Endothelial cell of umbilical vein (primary cell): Measurements from ENCODE around the gene GORASP1.
A peak's percentile ranks its signal among the peaks of the same experiment; 100 is the strongest.

Experiments
- CTCF ChIP-seq, 2 donors: IDR thresholded peaks; 1 replicate in 1 of 2; 2 replicates in 1 of 2; pipeline ENCODE4 v1.5.1; 2011; ENCODE audit warnings: low read length in 2 of 2, mild to moderate bottlenecking in 2 of 2, moderate library complexity in 2 of 2, control low read depth in 1 of 2, inconsistent platforms in 1 of 2, low read depth in 1 of 2; ENCODE audit not compliant: insufficient read depth in 1 of 2; ENCODE audit errors: extremely low read depth in 1 of 2
- EZH2 ChIP-seq: IDR thresholded peaks from 2 replicates; pipeline ENCODE4 v1.6.1; 2012; ENCODE audit warnings: borderline replicate concordance, low read depth, mild to moderate bottlenecking, moderate library complexity, low read length, inconsistent platforms; ENCODE audit not compliant: severe bottlenecking
- FOS ChIP-seq: IDR thresholded peaks from 2 replicates; pipeline ENCODE4 v1.6.1; 2011; ENCODE audit warnings: mild to moderate bottlenecking, low read length, moderate library complexity, borderline replicate concordance; ENCODE audit not compliant: insufficient read depth
- GATA2 ChIP-seq: IDR thresholded peaks from 2 replicates; pipeline ENCODE4 v1.7.0; 2011; ENCODE audit warnings: low read depth, mild to moderate bottlenecking, moderate library complexity, mixed read lengths, low read length; ENCODE audit not compliant: insufficient read length, insufficient read depth
- JUN ChIP-seq: IDR thresholded peaks from 2 replicates; pipeline ENCODE4 v1.6.1; 2011; ENCODE audit warnings: borderline replicate concordance, low read depth; ENCODE audit not compliant: insufficient read length, insufficient read depth
- MAX ChIP-seq: IDR thresholded peaks from 2 replicates; pipeline ENCODE4 v1.6.1; 2011; ENCODE audit not compliant: insufficient read depth, insufficient read length
- MYC ChIP-seq: IDR thresholded peaks from one replicate; pipeline ENCODE4 v1.6.1; 2011; ENCODE audit warnings: mild to moderate bottlenecking, low read depth, low read length
- POLR2A ChIP-seq: IDR thresholded peaks from 2 replicates; pipeline ENCODE4 v1.6.1; 2012; ENCODE audit warnings: low read depth, mild to moderate bottlenecking, control low read depth, low read length
- POLR2AphosphoS5 ChIP-seq: IDR thresholded peaks from 2 replicates; pipeline ENCODE4 v1.6.1; 2012; ENCODE audit warnings: low read depth, mild to moderate bottlenecking, control low read depth, low read length, moderate library complexity; ENCODE audit not compliant: insufficient read depth

- TF ChIP-seq CTCF (IDR thresholded peaks at IDR 0.05; ENCODE audit: extremely low read depth in 1 of 2, insufficient read depth in 1 of 2, low read depth in 1 of 2, low read length in 2 of 2) (no peak), POLR2A (no peak), POLR2AphosphoS5 (peak; percentile 47), EZH2 (no peak), JUN (no peak), FOS (no peak), MAX (no peak), GATA2 (peak; percentile 41), MYC (no peak)
Observed at GRCh38 chr3:39135170-39135805, 27.9 kb upstream of the GORASP1 start.
